Measurements from ENCODE around the gene PRSS50.
A peak's percentile ranks its signal among the peaks of the same experiment; 100 is the strongest.

Gene PRSS50

GRCh38 chr3:46673151-46674030, 44.3 kb downstream of the PRSS50 start:
- Histone ChIP-seq H4K8ac (ENCODE audit: low read depth, low read length) (peak overlapping the region; percentile 45), H3K14ac (ENCODE audit: low read length) (peak overlapping the region; percentile 50), H2AK5ac (ENCODE audit: low read depth, low read length) (peak overlapping the region; percentile 73), H2BK5ac (ENCODE audit: low read length) (peak overlapping the region; percentile 63), H3K27me3 (ENCODE audit: control insufficient read depth in 3 of 3, insufficient read depth in 3 of 3, low read depth in 1 of 3, low read length in 3 of 3) (no peaks in the 10 kb centered on the region), H2BK15ac (ENCODE audit: low read length) (peak overlapping the region; percentile 25), H3K4me2 (ENCODE audit: insufficient read depth, low read length, poor library complexity, severe bottlenecking) (no peak overlapping the region), H3K4me3 (ENCODE audit: low read length in 2 of 2) (no peak overlapping the region), H2BK120ac (ENCODE audit: low read depth, low read length) (no peak overlapping the region), H3K4me1 (ENCODE audit: control insufficient read depth in 2 of 2, insufficient read depth in 1 of 2, low read depth in 1 of 2, low read length in 2 of 2) (peaks cover 0 to 14% of the 10 kb centered on the region in 2 donors), H3K36me3 (replicated peaks in 1 of 2; ENCODE audit: control insufficient read depth in 2 of 2, insufficient read depth in 2 of 2, low read length in 2 of 2) (no peaks in the 10 kb centered on the region), H2AFZ (ENCODE audit: low read length) (no peak overlapping the region), H2BK12ac (ENCODE audit: low read length) (no peak overlapping the region), H3K23ac (ENCODE audit: low read depth, low read length, poor library complexity) (peak overlapping the region; percentile 40), H3K79me1 (ENCODE audit: low read depth, low read length) (peaks cover 2% of the 10 kb centered on the region), H3K18ac (ENCODE audit: low read length) (peak overlapping the region; percentile 86), H3K27ac (replicated peaks; ENCODE audit: low read length) (no peak overlapping the region), H3K9ac (ENCODE audit: low read depth, low read length, poor library complexity) (peak overlapping the region; percentile 73), H3K9me3 (replicated peaks in 1 of 2; ENCODE audit: control insufficient read depth in 2 of 2, insufficient read depth in 1 of 2, low read depth in 1 of 2, low read length in 2 of 2) (no peaks in the 10 kb centered on the region), H4K91ac (ENCODE audit: low read depth, low read length, poor library complexity) (peak overlapping the region; percentile 73), H3K4ac (ENCODE audit: low read length) (peak overlapping the region; percentile 69)
- WGBS, 2 donors (ENCODE audit: extremely low coverage in 2 of 2, insufficient read length in 2 of 2, insufficient replicate concordance in 1 of 2) = no CpG with 5 or more reads among the region's 10 CpGs
- no peak for DNase-seq (ENCODE audit: low spot score)

DNA sequence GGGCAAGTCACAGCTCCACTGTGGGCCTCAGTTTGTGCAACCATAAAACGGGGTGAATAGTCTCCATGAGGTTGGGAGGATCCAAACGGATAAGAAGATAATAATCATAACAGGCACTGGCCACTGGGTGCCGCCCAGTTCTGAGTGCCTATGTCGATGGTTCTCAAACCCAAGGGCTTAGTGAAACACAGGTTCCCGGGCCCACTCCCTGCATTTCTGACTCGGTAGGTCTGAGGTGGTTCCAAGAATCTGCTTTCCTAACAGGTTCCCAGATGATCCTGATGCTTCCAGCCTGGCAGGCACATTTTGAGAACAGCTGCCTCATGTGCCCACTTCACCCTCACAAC, 45.3 kb downstream of the PRSS50 start:
- Histone ChIP-seq H2BK5ac (ENCODE audit: low read length) (no peak overlapping the region), H3K27ac (replicated peaks; ENCODE audit: low read length) (no peak overlapping the region), H3K27me3 (ENCODE audit: control insufficient read depth in 3 of 3, insufficient read depth in 3 of 3, low read depth in 1 of 3, low read length in 3 of 3) (no peaks in the 10 kb centered on the region), H2AFZ (ENCODE audit: low read length) (no peak overlapping the region), H3K36me3 (replicated peaks in 1 of 2; ENCODE audit: control insufficient read depth in 2 of 2, insufficient read depth in 2 of 2, low read length in 2 of 2) (no peaks in the 10 kb centered on the region), H2AK5ac (ENCODE audit: low read depth, low read length) (peak overlapping the region; percentile 61), H3K4me1 (ENCODE audit: control insufficient read depth in 2 of 2, insufficient read depth in 1 of 2, low read depth in 1 of 2, low read length in 2 of 2) (peaks cover 0 to 10% of the 10 kb centered on the region in 2 donors), H3K4ac (ENCODE audit: low read length) (no peak overlapping the region), H3K14ac (ENCODE audit: low read length) (peak overlapping the region; percentile 25), H3K79me1 (ENCODE audit: low read depth, low read length) (peaks cover 2% of the 10 kb centered on the region), H2BK120ac (ENCODE audit: low read depth, low read length) (no peak overlapping the region), H2BK15ac (ENCODE audit: low read length) (no peak overlapping the region), H3K18ac (ENCODE audit: low read length) (no peak overlapping the region), H3K9me3 (replicated peaks in 1 of 2; ENCODE audit: control insufficient read depth in 2 of 2, insufficient read depth in 1 of 2, low read depth in 1 of 2, low read length in 2 of 2) (no peaks in the 10 kb centered on the region), H3K23ac (ENCODE audit: low read depth, low read length, poor library complexity) (no peak overlapping the region), H4K91ac (ENCODE audit: low read depth, low read length, poor library complexity) (no peak overlapping the region), H4K8ac (ENCODE audit: low read depth, low read length) (no peak overlapping the region), H3K4me2 (ENCODE audit: insufficient read depth, low read length, poor library complexity, severe bottlenecking) (no peak overlapping the region), H3K4me3 (ENCODE audit: low read length in 2 of 2) (no peak overlapping the region), H3K9ac (ENCODE audit: low read depth, low read length, poor library complexity) (no peak overlapping the region), H2BK12ac (ENCODE audit: low read length) (no peak overlapping the region)
- WGBS, 2 donors (ENCODE audit: extremely low coverage in 2 of 2, insufficient read length in 2 of 2, insufficient replicate concordance in 1 of 2) = no CpG with 5 or more reads among the region's 6 CpGs
- DNase-seq (ENCODE audit: low spot score) = no peak

- no peak overlapping the region for H3K9ac ChIP-seq (ENCODE audit: low read depth, low read length, poor library complexity)
Observed at GRCh38 chr3:46671541-46672348, 45.9 kb downstream of the PRSS50 start.

DNA sequence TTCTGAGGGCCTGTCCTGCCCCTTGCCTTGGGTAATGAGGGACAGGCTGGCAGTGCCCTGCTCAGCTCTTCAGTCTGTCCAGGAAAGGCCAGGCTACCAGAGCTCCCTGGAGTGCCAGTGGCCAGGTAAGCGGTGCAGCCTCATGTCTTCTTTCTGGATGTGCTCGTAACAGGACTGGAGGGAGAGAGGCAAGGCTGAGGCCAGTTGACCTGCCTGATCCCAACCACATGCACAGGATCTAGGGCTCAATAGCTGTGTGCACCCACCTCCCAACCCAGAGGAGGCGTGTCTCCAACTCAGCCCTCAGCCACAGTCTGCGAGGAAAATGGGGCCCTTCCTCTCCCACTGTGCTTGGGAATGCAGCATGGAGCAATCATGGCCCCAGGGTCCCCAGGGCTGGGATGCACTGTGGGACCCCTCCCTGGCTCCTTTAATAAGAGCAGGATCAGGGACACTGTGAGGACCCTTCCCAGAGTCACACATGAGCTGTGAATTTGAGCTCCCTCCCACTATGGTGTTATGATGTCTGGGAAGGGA, 46.7 kb downstream of the PRSS50 start:
- Histone ChIP-seq H3K9me3 (replicated peaks in 1 of 2; ENCODE audit: control insufficient read depth in 2 of 2, insufficient read depth in 1 of 2, low read depth in 1 of 2, low read length in 2 of 2) (no peaks in the 10 kb centered on the region), H3K18ac (ENCODE audit: low read length) (peak overlapping the region; percentile 42), H2BK120ac (ENCODE audit: low read depth, low read length) (no peak overlapping the region), H3K36me3 (replicated peaks in 1 of 2; ENCODE audit: control insufficient read depth in 2 of 2, insufficient read depth in 2 of 2, low read length in 2 of 2) (no peaks in the 10 kb centered on the region), H3K4me3 (ENCODE audit: low read length in 2 of 2) (no peak overlapping the region), H3K79me1 (ENCODE audit: low read depth, low read length) (no peaks in the 10 kb centered on the region), H2BK5ac (ENCODE audit: low read length) (no peak overlapping the region), H3K4me2 (ENCODE audit: insufficient read depth, low read length, poor library complexity, severe bottlenecking) (no peak overlapping the region), H3K4me1 (ENCODE audit: control insufficient read depth in 2 of 2, insufficient read depth in 1 of 2, low read depth in 1 of 2, low read length in 2 of 2) (peaks cover 0 to 8% of the 10 kb centered on the region in 2 donors), H3K23ac (ENCODE audit: low read depth, low read length, poor library complexity) (no peak overlapping the region), H2BK12ac (ENCODE audit: low read length) (peak overlapping the region; percentile 82), H3K27me3 (ENCODE audit: control insufficient read depth in 3 of 3, insufficient read depth in 3 of 3, low read depth in 1 of 3, low read length in 3 of 3) (no peaks in the 10 kb centered on the region), H2AFZ (ENCODE audit: low read length) (no peak overlapping the region), H3K9ac (ENCODE audit: low read depth, low read length, poor library complexity) (no peak overlapping the region), H3K27ac (replicated peaks; ENCODE audit: low read length) (no peak overlapping the region), H4K8ac (ENCODE audit: low read depth, low read length) (no peak overlapping the region), H4K91ac (ENCODE audit: low read depth, low read length, poor library complexity) (no peak overlapping the region), H3K4ac (ENCODE audit: low read length) (no peak overlapping the region), H3K14ac (ENCODE audit: low read length) (no peak overlapping the region), H2AK5ac (ENCODE audit: low read depth, low read length) (peak overlapping the region; percentile 61), H2BK15ac (ENCODE audit: low read length) (no peak overlapping the region)
- no CpG with 5 or more reads among the region's 4 CpGs for WGBS, 2 donors (ENCODE audit: extremely low coverage in 2 of 2, insufficient read length in 2 of 2, insufficient replicate concordance in 1 of 2)
- DNase-seq (ENCODE audit: low spot score) = no peak

More at GRCh38 chr3:46671541-46672348, 45.9 kb downstream of the PRSS50 start:
- peak overlapping the region; percentile 16 for H3K23ac ChIP-seq (ENCODE audit: low read depth, low read length, poor library complexity)
- DNase-seq (ENCODE audit: low spot score) = no peak
- H3K18ac ChIP-seq (ENCODE audit: low read length) = peak overlapping the region; percentile 1
- H2BK12ac ChIP-seq (ENCODE audit: low read length) = no peak overlapping the region
- H3K4me3 ChIP-seq (ENCODE audit: low read length in 2 of 2) = no peak overlapping the region
- H3K27ac ChIP-seq (replicated peaks; ENCODE audit: low read length) = no peak overlapping the region
- H2BK5ac ChIP-seq (ENCODE audit: low read length) = no peak overlapping the region
- peaks cover 0 to 8% of the 10 kb centered on the region in 2 donors for H3K4me1 ChIP-seq (ENCODE audit: control insufficient read depth in 2 of 2, insufficient read depth in 1 of 2, low read depth in 1 of 2, low read length in 2 of 2)
- peaks cover 2% of the 10 kb centered on the region for H3K79me1 ChIP-seq (ENCODE audit: low read depth, low read length)
- H2BK15ac ChIP-seq (ENCODE audit: low read length) = no peak overlapping the region
- H3K36me3 ChIP-seq (replicated peaks in 1 of 2; ENCODE audit: control insufficient read depth in 2 of 2, insufficient read depth in 2 of 2, low read length in 2 of 2) = no peaks in the 10 kb centered on the region
- no peak overlapping the region for H2AFZ ChIP-seq (ENCODE audit: low read length)
- no peaks in the 10 kb centered on the region for H3K9me3 ChIP-seq (replicated peaks in 1 of 2; ENCODE audit: control insufficient read depth in 2 of 2, insufficient read depth in 1 of 2, low read depth in 1 of 2, low read length in 2 of 2)
- no peak overlapping the region for H4K8ac ChIP-seq (ENCODE audit: low read depth, low read length)
- WGBS, 2 donors (ENCODE audit: extremely low coverage in 2 of 2, insufficient read length in 2 of 2, insufficient replicate concordance in 1 of 2) = no CpG with 5 or more reads among the region's 25 CpGs
- no peak overlapping the region for H2BK120ac ChIP-seq (ENCODE audit: low read depth, low read length)
- peak overlapping the region; percentile 61 for H2AK5ac ChIP-seq (ENCODE audit: low read depth, low read length)
- no peak overlapping the region for H4K91ac ChIP-seq (ENCODE audit: low read depth, low read length, poor library complexity)
- no peaks in the 10 kb centered on the region for H3K27me3 ChIP-seq (ENCODE audit: control insufficient read depth in 3 of 3, insufficient read depth in 3 of 3, low read depth in 1 of 3, low read length in 3 of 3)
- peak overlapping the region; percentile 32 for H3K4ac ChIP-seq (ENCODE audit: low read length)
- H3K14ac ChIP-seq (ENCODE audit: low read length) = peak overlapping the region; percentile 25
- no peak overlapping the region for H3K4me2 ChIP-seq (ENCODE audit: insufficient read depth, low read length, poor library complexity, severe bottlenecking)
